ENCODE results near the gene AMFR.

AMFR gene

DNA sequence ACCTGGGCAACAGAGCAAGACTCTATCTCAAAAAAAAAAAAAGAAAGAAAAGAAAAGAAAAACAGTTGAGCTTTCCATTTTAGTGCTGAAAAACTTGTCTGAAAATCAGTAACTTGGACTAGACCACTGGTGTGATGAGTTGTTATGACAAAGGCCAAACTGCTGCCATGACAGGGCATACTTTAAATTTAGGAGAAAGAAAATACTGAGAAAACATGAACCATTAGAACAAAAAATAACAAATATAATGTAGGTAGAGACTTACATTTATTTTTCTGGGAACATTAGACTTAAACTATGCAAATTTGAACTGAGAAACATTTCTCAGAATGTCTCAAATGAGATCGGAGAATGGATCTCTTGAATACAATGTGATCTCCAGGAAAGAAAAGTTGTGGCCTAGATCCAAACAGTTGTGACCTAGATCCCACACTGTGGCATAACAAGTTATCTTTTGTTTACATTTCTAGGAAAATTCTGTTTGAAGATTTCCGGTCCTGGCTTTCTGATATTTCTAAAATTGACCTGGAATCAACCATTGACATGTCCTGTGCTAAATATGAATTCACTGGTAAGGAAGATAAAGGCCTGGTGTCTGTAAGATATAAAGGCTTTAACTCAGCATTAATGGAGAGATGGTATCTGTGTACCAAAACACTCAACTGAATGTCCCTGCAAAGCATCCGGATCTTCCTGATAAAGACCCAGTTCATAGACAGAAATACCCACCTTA lies 36.9 kb upstream of the AMFR start:
- no peak for TF ChIP-seq CTCF (IDR thresholded peaks at IDR 0.05; ENCODE audit: borderline replicate concordance, insufficient read depth, low read depth, low read length)
- H3K4me3 ChIP-seq (ENCODE audit: low read depth, low read length) = no peak overlapping the region

GRCh38 chr16:56460101-56460500 lies 34.8 kb upstream of the AMFR start:
- no peak for TF ChIP-seq CTCF (IDR thresholded peaks at IDR 0.05; ENCODE audit: borderline replicate concordance, insufficient read depth, low read depth, low read length)
- no peak overlapping the region for H3K4me3 ChIP-seq (ENCODE audit: low read depth, low read length)

DNA sequence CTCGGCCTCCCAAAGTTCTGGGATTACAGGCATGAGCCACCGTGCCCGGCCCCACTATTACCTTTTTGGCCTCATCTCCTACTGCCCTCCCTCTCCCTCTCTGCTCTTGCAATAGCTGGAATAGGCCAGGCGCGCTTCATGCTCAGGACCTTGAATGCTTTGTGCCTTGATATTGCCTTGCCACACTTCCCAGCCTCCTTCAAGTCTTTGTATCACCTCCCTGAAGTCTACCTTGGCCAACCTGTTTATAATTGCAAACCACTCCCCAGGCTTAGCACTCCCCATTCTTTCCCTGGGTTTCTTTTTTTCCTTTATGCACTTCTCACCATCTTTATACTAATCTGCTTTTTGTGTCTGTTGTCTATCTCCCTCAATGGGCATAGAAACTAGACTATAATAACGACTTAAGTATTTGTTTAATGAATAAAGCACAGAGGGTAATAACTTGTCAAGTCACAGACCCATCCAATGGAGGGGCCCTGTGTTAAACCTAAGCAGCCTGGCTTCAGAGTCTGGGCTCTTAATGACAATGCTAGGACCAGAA lies 32.7 kb upstream of the AMFR start:
- H3K4me3 ChIP-seq (ENCODE audit: low read depth, low read length) = no peak overlapping the region
- no peak for TF ChIP-seq CTCF (IDR thresholded peaks at IDR 0.05; ENCODE audit: borderline replicate concordance, insufficient read depth, low read depth, low read length)

DNA sequence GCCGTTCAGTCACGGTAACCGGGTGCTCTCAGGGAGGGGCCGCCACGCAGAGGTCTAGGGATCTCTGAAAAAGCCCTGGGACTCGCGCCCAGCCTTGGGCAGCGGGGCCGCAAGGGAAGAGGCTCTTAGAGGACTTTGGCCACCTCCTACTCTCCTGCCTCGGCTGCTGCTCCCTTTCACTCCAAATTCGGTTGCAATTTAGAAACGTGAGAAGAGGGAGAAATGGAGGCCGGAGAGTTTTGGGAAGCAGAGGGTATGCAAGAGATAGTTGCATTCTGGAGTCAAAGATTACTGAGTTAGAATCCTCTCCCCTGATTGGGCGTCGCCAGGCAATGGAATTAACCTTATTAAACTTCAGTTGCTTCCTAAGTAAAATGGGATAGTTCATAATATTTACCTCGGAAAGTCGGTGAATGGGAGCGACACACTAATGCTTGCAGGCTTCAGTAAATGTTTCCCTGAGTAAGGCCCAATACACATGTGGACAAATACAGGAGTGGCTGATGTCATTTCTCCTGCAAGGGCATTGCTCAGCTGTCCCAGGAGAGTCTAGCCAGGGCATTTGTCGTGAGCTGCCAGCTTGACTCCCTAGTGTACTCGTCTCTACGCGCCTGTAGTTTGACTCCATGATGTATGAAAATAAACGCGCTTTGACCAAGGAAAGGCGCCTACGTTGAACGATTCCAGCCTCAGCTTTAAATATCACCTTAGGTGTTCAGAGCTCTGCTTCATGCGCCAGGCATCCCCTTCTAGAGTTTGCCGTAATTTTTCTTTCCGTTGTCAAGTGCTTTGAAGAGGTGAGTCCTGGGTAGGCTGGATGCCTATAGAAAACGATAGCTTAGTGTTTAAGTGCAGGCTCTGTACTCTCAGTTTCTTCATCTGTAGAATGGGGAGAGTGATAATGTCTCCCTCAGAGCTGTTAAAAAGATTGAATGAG lies 26.7 kb upstream of the AMFR start:
- no peak for TF ChIP-seq CTCF (IDR thresholded peaks at IDR 0.05; ENCODE audit: borderline replicate concordance, insufficient read depth, low read depth, low read length)

GRCh38 chr16:56450986-56451752 lies 25.8 kb upstream of the AMFR start, which contains the start of the genes NUDT21 and OGFOD1:
TSS of gene NUDT21 (minus strand) at chr16:56451332. CDS start at chr16:56451202, 130 bp downstream.
TSS of gene OGFOD1 (plus strand) at chr16:56451554. CDS start at chr16:56451613, 59 bp downstream.
- no peak for TF ChIP-seq CTCF (IDR thresholded peaks at IDR 0.05; ENCODE audit: borderline replicate concordance, insufficient read depth, low read depth, low read length)
- H3K4me3 ChIP-seq (ENCODE audit: low read depth, low read length) = peak within 1 kb of the TSS; percentile 62

More for the DNA sequence above, 26.7 kb upstream of the AMFR start:
- peak overlapping the region; percentile 62 for H3K4me3 ChIP-seq (ENCODE audit: low read depth, low read length)

GRCh38 chr16:56450275-56450985 lies 25.1 kb upstream of the AMFR start:
- no peak for TF ChIP-seq CTCF (IDR thresholded peaks at IDR 0.05; ENCODE audit: borderline replicate concordance, insufficient read depth, low read depth, low read length)
- H3K4me3 ChIP-seq (ENCODE audit: low read depth, low read length) = peak overlapping the region; percentile 62

All from GM12875 (cell line).